Spleen (tissue), 7 donors: Measurements from ENCODE around the gene ZNF135.

Experiments
- POLR2A ChIP-seq, 3 donors: fragments of 450-650 bp; IDR thresholded peaks; one replicate each; pipeline ENCODE4 v1.5.1; 2017; ENCODE audit warnings: antibody characterized with exemption in 3 of 3, mild to moderate bottlenecking in 1 of 3
- POLR2AphosphoS5 ChIP-seq, 3 donors: sonication (generic); formaldehyde crosslinking; IDR thresholded peaks; one replicate each; pipeline ENCODE4 v1.5.1; 2017; ENCODE audit warnings: antibody characterized with exemption in 3 of 3
- TF ChIP-seq, protein P1 (sequence below), 11 experiments: fragments of 200-600 bp in 7 of 11; fragments of 450-650 bp in 4 of 11; sonication (generic) in 4 of 11; IDR thresholded peaks in 8 of 11; conservative IDR thresholded peaks in 3 of 11; 1 replicate in 7 of 11; 2 replicates in 4 of 11; pipeline versions ENCODE4 v1.4.0 to v1.8.0; 2016 to 2021; ENCODE audit warnings: antibody characterized with exemption in 11 of 11, inconsistent platforms in 4 of 11, mild to moderate bottlenecking in 1 of 11
- donor health status: DM: no; HTN: no; CAD: no; lungs with moderate emphysema.
- donor health status: DM: no; HTN: no; CAD: no.
- donor health status: DM: no; HTN: no; CAD: no.

DNA sequence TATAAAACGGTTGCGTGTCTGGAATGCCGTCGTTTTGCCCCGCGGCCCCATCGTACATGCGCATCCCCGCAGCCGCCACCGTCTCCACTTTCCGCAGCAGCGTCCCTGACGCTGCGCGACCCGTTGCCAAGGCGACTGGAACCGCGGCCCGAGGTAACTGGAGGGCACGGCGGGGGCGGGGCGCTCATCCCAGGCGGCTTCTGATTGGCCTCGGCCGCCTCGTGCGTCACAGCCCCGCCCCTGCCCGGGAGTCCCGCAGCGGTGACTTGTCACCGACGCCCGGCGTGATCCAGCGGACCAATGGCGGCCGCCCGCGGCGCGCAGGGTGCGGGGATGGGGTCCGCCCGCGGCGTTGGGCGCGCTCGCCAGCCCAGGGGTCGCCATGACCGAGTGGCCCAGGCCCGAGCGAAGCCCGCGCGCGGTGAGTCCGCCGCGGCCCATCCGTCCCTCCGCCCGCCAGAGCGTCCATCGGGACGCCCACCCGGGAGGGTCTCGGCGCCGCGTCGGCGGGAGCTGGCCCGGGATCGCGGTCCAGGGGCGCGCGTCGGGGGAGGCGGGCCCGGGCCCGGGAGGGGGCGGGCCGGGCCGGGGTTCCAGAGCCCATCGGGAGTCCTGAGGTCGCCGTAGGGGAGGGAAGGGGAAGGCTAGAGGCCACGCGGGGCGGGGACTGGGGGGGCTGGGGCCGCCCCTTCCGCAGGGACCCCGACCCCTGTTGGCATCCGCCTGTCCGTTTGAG lies 25.2 kb upstream of the ZNF135 start, which contains the start of gene ZSCAN1:
- TF ChIP-seq, protein P1, sequence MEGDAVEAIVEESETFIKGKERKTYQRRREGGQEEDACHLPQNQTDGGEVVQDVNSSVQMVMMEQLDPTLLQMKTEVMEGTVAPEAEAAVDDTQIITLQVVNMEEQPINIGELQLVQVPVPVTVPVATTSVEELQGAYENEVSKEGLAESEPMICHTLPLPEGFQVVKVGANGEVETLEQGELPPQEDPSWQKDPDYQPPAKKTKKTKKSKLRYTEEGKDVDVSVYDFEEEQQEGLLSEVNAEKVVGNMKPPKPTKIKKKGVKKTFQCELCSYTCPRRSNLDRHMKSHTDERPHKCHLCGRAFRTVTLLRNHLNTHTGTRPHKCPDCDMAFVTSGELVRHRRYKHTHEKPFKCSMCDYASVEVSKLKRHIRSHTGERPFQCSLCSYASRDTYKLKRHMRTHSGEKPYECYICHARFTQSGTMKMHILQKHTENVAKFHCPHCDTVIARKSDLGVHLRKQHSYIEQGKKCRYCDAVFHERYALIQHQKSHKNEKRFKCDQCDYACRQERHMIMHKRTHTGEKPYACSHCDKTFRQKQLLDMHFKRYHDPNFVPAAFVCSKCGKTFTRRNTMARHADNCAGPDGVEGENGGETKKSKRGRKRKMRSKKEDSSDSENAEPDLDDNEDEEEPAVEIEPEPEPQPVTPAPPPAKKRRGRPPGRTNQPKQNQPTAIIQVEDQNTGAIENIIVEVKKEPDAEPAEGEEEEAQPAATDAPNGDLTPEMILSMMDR (IDR thresholded peaks at IDR 0.05 in 8 of 11, conservative IDR thresholded peaks at IDR 0.05 in 3 of 11) = no peak
- TF ChIP-seq POLR2AphosphoS5 (IDR thresholded peaks at IDR 0.05) (peak in 2 of 3 donors; percentile 48 to 64), POLR2A (IDR thresholded peaks at IDR 0.05) (no peak)
